IMR-90 (cell line): Measurements from ENCODE around the gene NEGR1. TPM values are rescaled to one million over a fixed set of nuclear protein-coding genes. Genes with fewer than 3 reads are reported as not detected.

Experiments
- ATAC-seq: fragments of 200-7000 bp; cut with Tn5 transposase; 2 replicates; pipeline ENCODE4 v1.9.1; 2020; ENCODE audit warnings: low read depth, mild to moderate bottlenecking, moderate library complexity
- BruUV-seq: library from RNA; stranded (reverse); fragments of 400-500 nt; replicated peaks from 2 replicates; lab custom pipeline; 2021; lab: Mats Ljungman, UMichigan
- CTCF ChIA-PET: fragments of 300-600 bp; formaldehyde crosslinking; extraction: SDS; loops from one replicate; lab custom pipeline; 2021; ENCODE audit warnings: antibody characterized with exemption; lab: Yijun Ruan, JAX
- POLR2A ChIA-PET: fragments of 300-600 bp; sonication (Branson Sonifier 250); formaldehyde crosslinking; loops from one replicate; lab custom pipeline; 2022; ENCODE audit warnings: antibody characterized with exemption; ENCODE audit not compliant: unreplicated experiment; lab: Charles Lee
- DNase-seq: peaks from one replicate; pipeline ENCODE4 v3.0.0; 2013
- H2AFZ ChIP-seq: replicated peaks from 2 replicates; pipeline ENCODE3; 2013; ENCODE audit warnings: low read length, mild to moderate bottlenecking; ENCODE audit not compliant: poor library complexity
- H2AK5ac ChIP-seq: 2 replicates; pipeline ENCODE4 v1.6.1; 2013; ENCODE audit warnings: low read depth, low read length, inconsistent platforms
- H2AK9ac ChIP-seq: replicated peaks from 2 replicates; pipeline ENCODE3; 2013; ENCODE audit warnings: mild to moderate bottlenecking, low read depth, low read length, moderate library complexity; ENCODE audit not compliant: poor library complexity
- H2BK120ac ChIP-seq: 2 replicates; pipeline ENCODE4 v1.6.1; 2013; ENCODE audit warnings: low read depth, low read length, inconsistent platforms
- H2BK15ac ChIP-seq: 3 replicates; pipeline ENCODE4 v1.6.1; 2013; ENCODE audit warnings: low read depth, low read length, inconsistent platforms
- H2BK20ac ChIP-seq: 2 replicates; pipeline ENCODE4 v1.6.1; 2013; ENCODE audit warnings: low read depth, mild to moderate bottlenecking, inconsistent platforms, low read length, moderate library complexity
- H2BK5ac ChIP-seq: 2 replicates; pipeline ENCODE4 v1.6.1; 2013; ENCODE audit warnings: mild to moderate bottlenecking, low read depth, low read length, inconsistent platforms; ENCODE audit not compliant: poor library complexity, severe bottlenecking
- H3K14ac ChIP-seq: replicated peaks from 2 replicates; pipeline ENCODE4 v1.6.1; 2013; ENCODE audit warnings: low read depth, low read length, inconsistent platforms
- H3K18ac ChIP-seq: 2 replicates; pipeline ENCODE4 v1.6.1; 2013; ENCODE audit warnings: low read depth, low read length, control low read depth
- H3K23ac ChIP-seq: 2 replicates; pipeline ENCODE4 v1.6.1; 2013; ENCODE audit warnings: low read depth, low read length, inconsistent platforms
- H3K27ac ChIP-seq: 2 replicates; pipeline ENCODE4 v1.5.1; 2013; ENCODE audit warnings: mild to moderate bottlenecking, control low read depth, low read length; ENCODE audit not compliant: insufficient read depth
- H3K27me3 ChIP-seq: 2 replicates; pipeline ENCODE4 v1.6.1; 2013; ENCODE audit warnings: low read length; ENCODE audit not compliant: control insufficient read depth, insufficient read depth
- H3K36me3 ChIP-seq: 2 replicates; pipeline ENCODE4 v1.6.1; 2013; ENCODE audit warnings: low read length, mixed read lengths; ENCODE audit not compliant: control insufficient read depth, insufficient read depth
- H3K4ac ChIP-seq: 2 replicates; pipeline ENCODE4 v1.6.1; 2013; ENCODE audit warnings: low read depth, low read length, inconsistent platforms
- H3K4me1 ChIP-seq: 2 replicates; pipeline ENCODE4 v1.6.1; 2013; ENCODE audit warnings: low read length, mixed read lengths; ENCODE audit not compliant: control insufficient read depth, insufficient read depth
- H3K4me2 ChIP-seq: 2 replicates; pipeline ENCODE4 v1.6.1; 2013; ENCODE audit warnings: low read depth, mild to moderate bottlenecking, control low read depth, low read length, moderate library complexity
- H3K4me3 ChIP-seq: 2 replicates; pipeline ENCODE4 v1.5.1; 2013; ENCODE audit warnings: low read depth, mild to moderate bottlenecking, control low read depth, low read length, moderate library complexity; ENCODE audit not compliant: insufficient read depth
- H3K56ac ChIP-seq: 2 replicates; pipeline ENCODE4 v1.6.1; 2013; ENCODE audit warnings: low read length, inconsistent platforms; ENCODE audit not compliant: insufficient read depth; ENCODE audit errors: extremely low read depth
- H3K79me1 ChIP-seq, 2 experiments: 2 replicates each; pipeline ENCODE4 v1.6.1; 2013; ENCODE audit warnings: low read length in 2 of 2, inconsistent platforms in 1 of 2, low read depth in 1 of 2
- H3K9ac ChIP-seq: 2 replicates; pipeline ENCODE4 v1.6.1; 2013; ENCODE audit warnings: low read depth, low read length, control low read depth
- H3K9me1 ChIP-seq: 2 replicates; pipeline ENCODE4 v1.6.1; 2013; ENCODE audit warnings: low read length, inconsistent platforms; ENCODE audit not compliant: insufficient read depth
- H3K9me3 ChIP-seq: 2 replicates; pipeline ENCODE4 v1.6.1; 2013; ENCODE audit warnings: low read length; ENCODE audit not compliant: control insufficient read depth, insufficient read depth
- H4K20me1 ChIP-seq: 2 replicates; pipeline ENCODE4 v1.6.1; 2013; ENCODE audit warnings: low read length, inconsistent platforms; ENCODE audit not compliant: insufficient read depth
- H4K5ac ChIP-seq: 2 replicates; pipeline ENCODE4 v1.6.1; 2013; ENCODE audit warnings: mild to moderate bottlenecking, low read depth, low read length, control low read depth
- H4K8ac ChIP-seq, 2 experiments: 2 replicates each; pipeline ENCODE4 v1.6.1; 2013; ENCODE audit warnings: low read depth in 2 of 2, low read length in 2 of 2, control low read depth in 1 of 2, inconsistent platforms in 1 of 2
- H4K91ac ChIP-seq: 2 replicates; pipeline ENCODE4 v1.6.1; 2013; ENCODE audit warnings: low read depth, low read length, inconsistent platforms; ENCODE audit not compliant: insufficient read depth
- BHLHE40 ChIP-seq: fragments of 150-350 bp; IDR thresholded peaks from 2 replicates; pipeline ENCODE4 v1.6.1; 2016; ENCODE audit warnings: mild to moderate bottlenecking, low read depth, low read length
- CEBPB ChIP-seq: IDR thresholded peaks from 2 replicates; pipeline ENCODE4 v1.6.1; 2012; ENCODE audit warnings: low read depth, low read length, improper control_type of control experiment
- CHD1 ChIP-seq: IDR thresholded peaks from 2 replicates; pipeline ENCODE4 v1.6.1; 2012; ENCODE audit warnings: low read depth, low read length, improper control_type of control experiment
- CTCF ChIP-seq: conservative IDR thresholded peaks from 2 replicates; pipeline ENCODE4 v1.5.1; 2012; ENCODE audit warnings: mild to moderate bottlenecking, low read depth, low read length, improper control_type of control experiment
- ELK1 ChIP-seq: fragments of 150-350 bp; IDR thresholded peaks from 2 replicates; pipeline ENCODE4 v1.6.1; 2016; ENCODE audit warnings: low read depth, mild to moderate bottlenecking, low read length, moderate library complexity, borderline replicate concordance
- FOS ChIP-seq: fragments of 150-350 bp; IDR thresholded peaks from 2 replicates; pipeline ENCODE4 v1.6.1; 2016; ENCODE audit warnings: low read depth, low read length
- MAFK ChIP-seq: IDR thresholded peaks from 2 replicates; pipeline ENCODE4 v1.6.1; 2012; ENCODE audit warnings: low read depth, low read length, improper control_type of control experiment
- MAZ ChIP-seq: IDR thresholded peaks from 2 replicates; pipeline ENCODE4 v1.6.1; 2012; ENCODE audit warnings: low read depth, mild to moderate bottlenecking, low read length, improper control_type of control experiment, moderate library complexity, borderline replicate concordance
- MXI1 ChIP-seq: IDR thresholded peaks from 2 replicates; pipeline ENCODE4 v1.6.1; 2012; ENCODE audit warnings: low read depth, mild to moderate bottlenecking, low read length, moderate library complexity, borderline replicate concordance
- RAD21 ChIP-seq: IDR thresholded peaks from 2 replicates; pipeline ENCODE4 v1.6.1; 2012; ENCODE audit warnings: low read length, improper control_type of control experiment
- RCOR1 ChIP-seq: IDR thresholded peaks from 2 replicates; pipeline ENCODE4 v1.6.1; 2012; ENCODE audit warnings: mild to moderate bottlenecking, low read length, improper control_type of control experiment; ENCODE audit not compliant: insufficient replicate concordance
- RFX5 ChIP-seq: IDR thresholded peaks from 2 replicates; pipeline ENCODE4 v1.8.0; 2012; ENCODE audit warnings: low read depth, mild to moderate bottlenecking, low read length, moderate library complexity
- SMC3 ChIP-seq: fragments of 150-350 bp; IDR thresholded peaks from 2 replicates; pipeline ENCODE4 v1.6.1; 2016; ENCODE audit warnings: low read depth, mild to moderate bottlenecking, antibody characterized with exemption, low read length, moderate library complexity
- USF2 ChIP-seq: fragments of 150-350 bp; IDR thresholded peaks from 2 replicates; pipeline ENCODE4 v1.6.1; 2017; ENCODE audit warnings: mild to moderate bottlenecking, antibody characterized with exemption, low read length, low read depth
- WGBS, 2 experiments: methylation state at CpG; one replicate each; pipeline versions ENCODE4 v1.1.5 to v1.1.7; 2013; ENCODE audit warnings: missing lambda C conversion rate in 2 of 2; ENCODE audit not compliant: insufficient read length in 1 of 2; ENCODE audit errors: extremely low coverage in 2 of 2; 5-methylcytosine and 5-hydroxymethylcytosine counted together
- dilution Hi-C: fragments of 300-500 bp; cut with HindIII; formaldehyde crosslinking; loops from one replicate; pipeline ENCODE4 v1.14.3; 2018; ENCODE audit warnings: low sequenced_read_pairs; ENCODE audit not compliant: unreplicated experiment
- in situ Hi-C: fragments of 300-500 bp; cut with MboI; formaldehyde crosslinking; loops from 3 replicates; pipeline ENCODE4 v1.14.3; 2019; ENCODE audit warnings: low sequenced_read_pairs, inconsistent platforms, mixed read lengths
- intact Hi-C: fragments of 100-400 bp; cut with micrococcal nuclease; formaldehyde crosslinking; loops from 2 replicates; pipeline ENCODE4 v1.10.0; 2022
- polyA plus RNA-seq, 3 experiments: library from polyadenylated mRNA; depleted of rRNA; stranded (reverse); fragments of >200 nt; gene quantifications; 2 replicates each; pipeline ENCODE4 v1.2.3, GENCODE V29; 2012; ENCODE audit warnings: low replicate concordance in 1 of 3
- total RNA-seq: library from RNA; depleted of rRNA; stranded (reverse); fragments of >200 nt; gene quantifications from 2 replicates; pipeline ENCODE4 v1.2.3, GENCODE V29; 2012

Gene NEGR1
- total and polyA plus RNA-seq, 2 of the 4 experiments (the other 2 are of a cell fraction) = 5.1 to 9.1 TPM

- dilution Hi-C loops (no loop called here), intact Hi-C loops (no loop called here), in situ Hi-C loops (no loop called here)
- no peak overlapping the region for H2AFZ ChIP-seq
- H3K27ac ChIP-seq = no peak overlapping the region
- no peak overlapping the region for H2BK15ac ChIP-seq
- no peaks in the 10 kb centered on the region for H3K36me3 ChIP-seq
- H3K79me1 ChIP-seq = no peaks in the 10 kb centered on the region; a peak in 1 of 4 replicates
- WGBS, 2 experiments = no CpG with 5 or more reads among the region's 3 CpGs
- H2BK5ac ChIP-seq = no peak overlapping the region
- H2AK5ac ChIP-seq = no peak overlapping the region
- H3K18ac ChIP-seq = no peak overlapping the region
- H3K9me1 ChIP-seq = no peaks in the 10 kb centered on the region
- POLR2A ChIA-PET = no interaction called here
- no peak overlapping the region for H4K91ac ChIP-seq
- H2BK120ac ChIP-seq = no peak overlapping the region
- H3K9ac ChIP-seq = no peak overlapping the region
- no peak overlapping the region for H3K4me2 ChIP-seq
- H3K4me1 ChIP-seq = no peaks in the 10 kb centered on the region
- no peak overlapping the region for H3K4me3 ChIP-seq
- no peak overlapping the region for H4K8ac ChIP-seq
- H3K23ac ChIP-seq = no peak overlapping the region
- BruUV-seq = no TSS peak
- no peak overlapping the region for H3K56ac ChIP-seq
- no peak for ATAC-seq
- H3K27me3 ChIP-seq = no peaks in the 10 kb centered on the region
- H3K14ac ChIP-seq = no peak overlapping the region
- no peaks in the 10 kb centered on the region for H4K20me1 ChIP-seq
- no peak overlapping the region for H4K5ac ChIP-seq
- no peak overlapping the region for H3K4ac ChIP-seq
- H2AK9ac ChIP-seq = no peak overlapping the region
- TF ChIP-seq RAD21 (no peak), RFX5 (no peak), CHD1 (no peak), MXI1 (no peak), USF2 (no peak), MAFK (no peak), FOS (no peak), MAZ (no peak), SMC3 (no peak), CTCF (no peak), CEBPB (no peak), BHLHE40 (no peak), RCOR1 (no peak), ELK1 (no peak)
- DNase-seq = no peak
- H2BK20ac ChIP-seq = no peak overlapping the region
- H3K9me3 ChIP-seq = no peaks in the 10 kb centered on the region
- CTCF ChIA-PET = no interaction called here
Measured at GRCh38 chr1:71427066-71427465, 855.3 kb downstream of the NEGR1 start.
